NCI-H82 treated with DMSO at 0.1 percent for 48 hours (cell line): ENCODE results near the gene PKP1.
A peak's percentile ranks its signal among the peaks of the same experiment; 100 is the strongest.

Experiments
- DNase-seq: peaks from one replicate; lab custom pipeline; 2025; ENCODE audit not compliant: unreplicated experiment; lab: John Stamatoyannopoulos, UW

The PKP1 gene

GRCh38 chr1:201307760-201308499, 24.6 kb downstream of the PKP1 start:
- DNase-seq = no peak

GRCh38 chr1:201309416-201309815, 26.1 kb downstream of the PKP1 start:
- DNase-seq = peak; percentile 53

GRCh38 chr1:201310251-201310985, 27.1 kb downstream of the PKP1 start:
- no peak for DNase-seq

GRCh38 chr1:201310986-201311355, 27.7 kb downstream of the PKP1 start:
- DNase-seq = no peak

GRCh38 chr1:201311356-201312011, 28.2 kb downstream of the PKP1 start:
- no peak for DNase-seq

- DNase-seq = no peak
Measured at GRCh38 chr1:201312298-201312697, 29.0 kb downstream of the PKP1 start.

- DNase-seq = no peak
Measured at GRCh38 chr1:201313086-201313485, 29.8 kb downstream of the PKP1 start.

GRCh38 chr1:201316556-201316955, 33.2 kb downstream of the PKP1 start:
- no peak for DNase-seq

- no peak for DNase-seq
Measured at GRCh38 chr1:201317551-201317950, 34.2 kb downstream of the PKP1 start.

GRCh38 chr1:201318504-201319340, 35.4 kb downstream of the PKP1 start:
- no peak for DNase-seq

GRCh38 chr1:201319631-201320030, 36.3 kb downstream of the PKP1 start:
- no peak for DNase-seq

GRCh38 chr1:201320168-201320788, 37.0 kb downstream of the PKP1 start:
- DNase-seq = no peak

- DNase-seq = no peak
Measured at GRCh38 chr1:201321826-201322390, 38.6 kb downstream of the PKP1 start.

GRCh38 chr1:201322653-201323510, 39.6 kb downstream of the PKP1 start:
- DNase-seq = no peak

GRCh38 chr1:201324306-201324705, 41.0 kb downstream of the PKP1 start:
- DNase-seq = no peak

GRCh38 chr1:201324821-201325677, 41.7 kb downstream of the PKP1 start:
- DNase-seq = no peak

GRCh38 chr1:201325678-201326060, 42.4 kb downstream of the PKP1 start:
- DNase-seq = no peak

GRCh38 chr1:201326710-201327109, 43.4 kb downstream of the PKP1 start:
- no peak for DNase-seq
